Testis (tissue), 2 donors: Measurements from ENCODE around the gene COX6A2.

Source experiments
- POLR2A ChIP-seq: fragments of 450-650 bp; IDR thresholded peaks from one replicate; pipeline ENCODE4 v1.6.1; 2017; ENCODE audit warnings: antibody characterized with exemption, mild to moderate bottlenecking, moderate library complexity
- TF ChIP-seq, protein P1 (sequence below), 3 experiments: fragments of 450-650 bp in 2 of 3; fragments of 200-600 bp in 1 of 3; sonication (generic) in 1 of 3; IDR thresholded peaks; one replicate each; pipeline ENCODE4 v1.5.1; 2016 to 2019; ENCODE audit warnings: antibody characterized with exemption in 3 of 3, mild to moderate bottlenecking in 2 of 3, moderate library complexity in 1 of 3

DNA sequence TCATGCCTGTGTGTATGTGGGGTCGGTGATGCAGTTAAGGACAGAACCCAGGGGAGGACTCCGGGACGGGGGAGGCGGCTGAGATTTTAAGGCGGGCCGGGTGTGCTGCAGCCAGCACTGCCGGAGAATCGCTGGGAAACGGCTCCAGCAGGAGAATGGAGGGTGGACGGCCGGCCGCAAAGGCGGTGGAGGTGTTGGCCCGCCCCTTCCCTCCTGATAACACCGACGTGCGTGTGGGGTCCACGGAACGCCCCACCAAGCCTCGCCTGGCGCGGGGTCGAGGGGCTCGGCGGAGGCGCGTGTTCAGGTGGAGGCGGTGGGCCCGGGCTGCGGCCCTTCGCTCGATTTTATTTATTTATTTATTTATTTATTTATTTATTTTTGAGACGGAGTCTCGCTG is 13.8 kb upstream of the COX6A2 start:
- TF ChIP-seq, protein P1, sequence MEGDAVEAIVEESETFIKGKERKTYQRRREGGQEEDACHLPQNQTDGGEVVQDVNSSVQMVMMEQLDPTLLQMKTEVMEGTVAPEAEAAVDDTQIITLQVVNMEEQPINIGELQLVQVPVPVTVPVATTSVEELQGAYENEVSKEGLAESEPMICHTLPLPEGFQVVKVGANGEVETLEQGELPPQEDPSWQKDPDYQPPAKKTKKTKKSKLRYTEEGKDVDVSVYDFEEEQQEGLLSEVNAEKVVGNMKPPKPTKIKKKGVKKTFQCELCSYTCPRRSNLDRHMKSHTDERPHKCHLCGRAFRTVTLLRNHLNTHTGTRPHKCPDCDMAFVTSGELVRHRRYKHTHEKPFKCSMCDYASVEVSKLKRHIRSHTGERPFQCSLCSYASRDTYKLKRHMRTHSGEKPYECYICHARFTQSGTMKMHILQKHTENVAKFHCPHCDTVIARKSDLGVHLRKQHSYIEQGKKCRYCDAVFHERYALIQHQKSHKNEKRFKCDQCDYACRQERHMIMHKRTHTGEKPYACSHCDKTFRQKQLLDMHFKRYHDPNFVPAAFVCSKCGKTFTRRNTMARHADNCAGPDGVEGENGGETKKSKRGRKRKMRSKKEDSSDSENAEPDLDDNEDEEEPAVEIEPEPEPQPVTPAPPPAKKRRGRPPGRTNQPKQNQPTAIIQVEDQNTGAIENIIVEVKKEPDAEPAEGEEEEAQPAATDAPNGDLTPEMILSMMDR (IDR thresholded peaks at IDR 0.05) = no peak
- no peak for TF ChIP-seq POLR2A
